Fibroblast of the aortic adventitia (primary cell): ENCODE measurements around the gene HCN2. TPM values are rescaled to one million over a fixed set of nuclear protein-coding genes. Genes with fewer than 3 reads are reported as not detected.
"Not testable (repeated sequence)": the region's sequence is repeated elsewhere in the genome, so short reads cannot be mapped to it uniquely, and the experiment has no call there.

Source experiments
- DNase-seq: peaks from one replicate; pipeline ENCODE4 v3.0.0-alpha.2; 2010; ENCODE audit warnings: low read depth
- H3K4me3 ChIP-seq: 2 replicates; pipeline ENCODE4 v1.5.1; 2011; ENCODE audit warnings: low read depth, mild to moderate bottlenecking, control low read depth, low read length, moderate library complexity
- CTCF ChIP-seq: IDR thresholded peaks from 2 replicates; pipeline ENCODE4 v1.5.1; 2011; ENCODE audit warnings: mild to moderate bottlenecking, low read length, control low read depth, inconsistent platforms; ENCODE audit not compliant: insufficient read depth
- total RNA-seq: library from RNA; depleted of rRNA; stranded (reverse); fragments of >200 nt; gene quantifications from 2 replicates; pipeline ENCODE4 v1.2.3, GENCODE V29; 2012; ENCODE audit warnings: low replicate concordance

The HCN2 gene
- total RNA-seq, 1 donor, result 0.63 TPM

GRCh38 chr19:618674-619285 is 29.1 kb downstream of the HCN2 start:
- H3K4me3 ChIP-seq, result no peak overlapping the region
- no peak for TF ChIP-seq CTCF
- DNase-seq, result no peak

- no peak for TF ChIP-seq CTCF
- no peak overlapping the region for H3K4me3 ChIP-seq
- DNase-seq, result no peak
Observed at GRCh38 chr19:619286-620002, 29.8 kb downstream of the HCN2 start.

GRCh38 chr19:620166-620862 is 30.6 kb downstream of the HCN2 start:
- no peak for DNase-seq
- TF ChIP-seq CTCF, result no peak
- no peak overlapping the region for H3K4me3 ChIP-seq

- DNase-seq, result not testable (repeated sequence)
Observed at GRCh38 chr19:621191-621590, 31.5 kb downstream of the HCN2 start.

GRCh38 chr19:621819-622218 is 32.1 kb downstream of the HCN2 start:
- DNase-seq, result no peak
- no peak for TF ChIP-seq CTCF
- H3K4me3 ChIP-seq, result no peak overlapping the region

More at GRCh38 chr19:621191-621590, 31.5 kb downstream of the HCN2 start:
- H3K4me3 ChIP-seq, result not testable (repeated sequence)

GRCh38 chr19:622666-623065 is 33.0 kb downstream of the HCN2 start:
- no peak for TF ChIP-seq CTCF
- DNase-seq, result no peak
- no peak overlapping the region for H3K4me3 ChIP-seq

- TF ChIP-seq CTCF, result no peak
- no peak overlapping the region for H3K4me3 ChIP-seq
- DNase-seq, result no peak
Observed at GRCh38 chr19:623175-623916, 33.7 kb downstream of the HCN2 start.
